ENCODE data around the gene KLHDC3. TPM values are rescaled to one million over a fixed set of nuclear protein-coding genes. Genes with fewer than 3 reads are reported as not detected.
"Not testable (repeated sequence)": the region's sequence is repeated elsewhere in the genome, so short reads cannot be mapped to it uniquely, and the experiment has no call there.

The KLHDC3 gene
- total and polyA plus RNA-seq, 2 of the 8 experiments (the other 6 are each of a cell fraction or from before 2014, with no cell fraction given) = 181 to 203 TPM

DNA sequence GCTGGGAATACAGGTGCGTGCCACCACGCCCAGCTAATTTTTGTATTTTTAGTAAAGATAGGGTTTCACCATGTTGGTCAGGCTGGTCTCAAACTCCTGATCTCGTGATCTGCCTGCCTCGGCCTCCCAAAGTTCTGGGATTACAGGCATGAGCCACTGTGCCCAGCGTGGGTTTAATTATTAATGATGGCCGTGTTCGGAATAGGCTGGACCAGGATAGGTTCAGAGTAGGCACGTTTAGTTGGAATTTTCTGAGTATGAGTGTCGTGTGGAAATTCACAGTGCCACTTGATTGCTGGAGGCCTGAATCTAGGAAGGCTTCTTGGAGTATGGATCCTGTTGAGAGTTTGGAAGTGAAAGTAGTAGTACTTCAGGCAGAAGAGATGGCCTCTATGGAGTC is 15.8 kb upstream of the KLHDC3 start:
- not testable (repeated sequence) for H2BK20ac ChIP-seq (ENCODE audit: low read length); H4K5ac ChIP-seq (ENCODE audit: insufficient read length, low read depth, low read length); H3K4me3 ChIP-seq (ENCODE audit: extremely low read depth in 1 of 4, insufficient read depth in 2 of 4, low read depth in 3 of 4, low read length in 4 of 4); H2BK12ac ChIP-seq (ENCODE audit: low read depth, low read length); FAIRE-seq; H3K4me2 ChIP-seq (ENCODE audit: insufficient read depth in 1 of 2, low read depth in 2 of 2, low read length in 2 of 2); H2AK5ac ChIP-seq (ENCODE audit: low read depth, low read length); H3K23me2 ChIP-seq (ENCODE audit: low read depth, low read length); H3K36me3 ChIP-seq (ENCODE audit: control insufficient read depth in 2 of 4, insufficient read depth in 4 of 4, low read length in 3 of 4); H3K79me1 ChIP-seq (ENCODE audit: low read depth, low read length); H3K4me1 ChIP-seq (replicated peaks in 1 of 4; ENCODE audit: control insufficient read depth in 3 of 4, insufficient read depth in 4 of 4, low read length in 3 of 4); H3K27me3 ChIP-seq (replicated peaks in 1 of 4; ENCODE audit: control insufficient read depth in 3 of 4, extremely low read depth in 1 of 4, insufficient read depth in 3 of 4, low read length in 3 of 4); H2AFZ ChIP-seq (ENCODE audit: low read length); H2BK5ac ChIP-seq (ENCODE audit: low read depth, low read length); H3K9ac ChIP-seq (replicated peaks in 1 of 4; ENCODE audit: extremely low read depth in 1 of 4, low read depth in 3 of 4, low read length in 3 of 4); H3K18ac ChIP-seq (ENCODE audit: extremely low read depth, low read length); H3K23ac ChIP-seq (ENCODE audit: insufficient read length); H3K79me2 ChIP-seq (ENCODE audit: control insufficient read depth in 1 of 2, insufficient read depth in 2 of 2, low read length in 2 of 2); H4K20me1 ChIP-seq (replicated peaks in 1 of 2; ENCODE audit: control insufficient read depth in 1 of 2, insufficient read depth in 2 of 2, low read length in 2 of 2); H3K14ac ChIP-seq (ENCODE audit: insufficient read length); H3K27ac ChIP-seq (ENCODE audit: low read depth, low read length); DNase-seq (ENCODE audit: low read depth in 1 of 2, low spot score in 2 of 2); H2BK15ac ChIP-seq (ENCODE audit: low read length); H3K56ac ChIP-seq (replicated peaks; ENCODE audit: insufficient read length, low read depth, low read length); H4K8ac ChIP-seq (ENCODE audit: extremely low read depth, insufficient read depth, low read length); H3K4ac ChIP-seq (replicated peaks; ENCODE audit: insufficient read length, low read depth, low read length); H3K9me3 ChIP-seq (ENCODE audit: insufficient read depth in 2 of 2, low read depth in 1 of 2, low read length in 1 of 2); H2BK120ac ChIP-seq (replicated peaks; ENCODE audit: low read depth, low read length); H4K91ac ChIP-seq (replicated peaks; ENCODE audit: insufficient read length, low read length)
- WGBS, 2 experiments (ENCODE audit: extremely low coverage in 1 of 2, insufficient coverage in 1 of 2, insufficient read length in 1 of 2, insufficient replicate concordance in 2 of 2, low coverage in 1 of 2, low lambda C conversion rate in 2 of 2, missing lambda C conversion rate in 1 of 2) = 95% methylated on average over 9 of the region's 9 CpGs; no CpG with 5 or more reads in 1 of the 2 experiments
- ChIA-PET POLR2A (ENCODE audit: partially characterized antibody) (interaction anchor here (1.1 to 3.3 kb wide), 7 partner anchors 11 to 64 kb away, joined by 3 to 14 read pairs (median 4); partner anchors contain the start of genes KLHDC3, MEA1, PEX6 and PPP2R5D), CTCF (ENCODE audit: partially characterized antibody) (interaction anchor here (0.9 to 5.6 kb wide), 7 partner anchors 10 to 132 kb away, joined by 3 to 30 read pairs (median 4); no protein-coding TSS in a partner anchor)

Measured in H1 (cell line).